ENCODE measurements around the gene ERAP2. TPM values are rescaled to one million over a fixed set of nuclear protein-coding genes. Genes with fewer than 3 reads are reported as not detected.
A peak's percentile ranks its signal among the peaks of the same experiment; 100 is the strongest.
"Not testable (repeated sequence)": the region's sequence is repeated elsewhere in the genome, so short reads cannot be mapped to it uniquely, and the experiment has no call there.

ERAP2 gene, protein sequence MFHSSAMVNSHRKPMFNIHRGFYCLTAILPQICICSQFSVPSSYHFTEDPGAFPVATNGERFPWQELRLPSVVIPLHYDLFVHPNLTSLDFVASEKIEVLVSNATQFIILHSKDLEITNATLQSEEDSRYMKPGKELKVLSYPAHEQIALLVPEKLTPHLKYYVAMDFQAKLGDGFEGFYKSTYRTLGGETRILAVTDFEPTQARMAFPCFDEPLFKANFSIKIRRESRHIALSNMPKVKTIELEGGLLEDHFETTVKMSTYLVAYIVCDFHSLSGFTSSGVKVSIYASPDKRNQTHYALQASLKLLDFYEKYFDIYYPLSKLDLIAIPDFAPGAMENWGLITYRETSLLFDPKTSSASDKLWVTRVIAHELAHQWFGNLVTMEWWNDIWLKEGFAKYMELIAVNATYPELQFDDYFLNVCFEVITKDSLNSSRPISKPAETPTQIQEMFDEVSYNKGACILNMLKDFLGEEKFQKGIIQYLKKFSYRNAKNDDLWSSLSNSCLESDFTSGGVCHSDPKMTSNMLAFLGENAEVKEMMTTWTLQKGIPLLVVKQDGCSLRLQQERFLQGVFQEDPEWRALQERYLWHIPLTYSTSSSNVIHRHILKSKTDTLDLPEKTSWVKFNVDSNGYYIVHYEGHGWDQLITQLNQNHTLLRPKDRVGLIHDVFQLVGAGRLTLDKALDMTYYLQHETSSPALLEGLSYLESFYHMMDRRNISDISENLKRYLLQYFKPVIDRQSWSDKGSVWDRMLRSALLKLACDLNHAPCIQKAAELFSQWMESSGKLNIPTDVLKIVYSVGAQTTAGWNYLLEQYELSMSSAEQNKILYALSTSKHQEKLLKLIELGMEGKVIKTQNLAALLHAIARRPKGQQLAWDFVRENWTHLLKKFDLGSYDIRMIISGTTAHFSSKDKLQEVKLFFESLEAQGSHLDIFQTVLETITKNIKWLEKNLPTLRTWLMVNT
- total RNA-seq, result 10 to 100 TPM in 1 of 8 experiments, 1 to 10 TPM in 4, under 1 TPM in 3; 0.22 to 24.5 (median 1.9) TPM

DNA sequence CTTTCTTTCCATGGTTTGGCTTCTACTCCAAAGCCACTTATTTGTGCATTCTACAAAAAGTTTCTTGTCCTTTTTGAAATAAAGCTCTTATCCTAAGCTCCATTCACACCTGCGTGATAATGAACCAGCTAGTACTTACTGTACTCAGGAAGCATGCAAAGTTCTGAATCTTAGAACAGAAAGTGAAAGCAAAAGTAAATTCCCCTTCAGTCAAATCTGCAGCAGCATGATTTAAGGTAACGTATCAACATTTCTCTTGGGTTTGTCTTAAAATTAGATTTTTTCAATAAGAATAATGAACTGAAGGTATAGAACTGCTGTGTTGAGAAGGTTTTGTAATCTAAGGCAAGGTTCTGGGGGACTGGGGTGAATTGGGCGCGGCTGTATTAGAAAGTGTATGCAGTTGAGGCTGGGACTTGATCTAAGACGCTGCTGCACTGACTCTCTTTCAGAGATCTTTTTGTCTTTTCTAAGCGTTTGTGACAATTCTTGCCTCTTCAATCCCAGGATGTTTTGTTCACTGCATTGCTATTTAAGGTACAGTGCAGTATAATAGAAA, at the start of gene ERAP2:
TSS of gene ERAP2 (plus strand) at position 209 of the 559 bp plus-strand sequence. CDS start 3,186 bp downstream, outside the sequence.
- in situ Hi-C loops (cut with MboI; ENCODE audit: low pct_unique_long_range_greater_than_20kb in 2 of 9, low sequenced_read_pairs in 9 of 9, unreplicated experiment in 9 of 9), result no loop called here
- Histone ChIP-seq H3K27ac (no peak within 1 kb of the TSS), H3K4me3 (no peak within 1 kb of the TSS), H3K4me1 (replicated peaks in 1 of 2) (no peaks in the 10 kb centered on the region)
- 0 to 86% (median 64%) methylated on average over 2 to 6 of the region's 6 CpGs for WGBS, 10 experiments
- ATAC-seq (replicated peaks in 6 of 8), result peak in 3 of 8 experiments; percentile 71 to 85 (median 78)

DNA sequence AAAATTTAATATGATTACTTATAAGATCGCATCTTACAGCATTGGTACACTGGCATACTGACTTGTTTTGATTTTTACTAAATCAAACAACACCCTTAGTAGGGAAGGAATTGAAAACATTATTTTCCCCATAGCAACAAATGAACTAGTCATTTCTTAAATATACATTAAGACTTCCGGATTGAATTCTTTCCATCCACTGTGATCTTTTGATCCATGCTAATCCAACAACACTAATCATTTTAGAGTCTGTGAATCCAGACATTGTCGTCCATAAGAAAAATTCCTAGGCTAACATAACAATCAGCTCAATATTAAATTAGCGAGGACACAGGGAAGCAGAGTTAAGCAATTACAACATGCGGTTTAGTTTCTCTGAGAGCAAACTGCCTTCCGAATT, 47.0 kb upstream of the ERAP2 start:
- Histone ChIP-seq H3K4me3 (no peak overlapping the region), H3K27ac (no peak overlapping the region), H3K4me1 (replicated peaks in 1 of 2) (peaks cover 0 to 6% of the 10 kb centered on the region in 2 donors)
- ATAC-seq (replicated peaks in 6 of 8), result no peak
- WGBS, 10 experiments, result 76 to 98% (median 88%) methylated on average over 4 to 6 of the region's 6 CpGs
- in situ Hi-C loops (cut with MboI; ENCODE audit: low pct_unique_long_range_greater_than_20kb in 2 of 9, low sequenced_read_pairs in 9 of 9, unreplicated experiment in 9 of 9), result no loop called here

- Histone ChIP-seq H3K4me3 (no peak overlapping the region), H3K27ac (no peak overlapping the region), H3K4me1 (replicated peaks in 1 of 2) (peaks cover 0 to 4% of the 10 kb centered on the region in 2 donors)
- in situ Hi-C loops (cut with MboI; ENCODE audit: low pct_unique_long_range_greater_than_20kb in 2 of 9, low sequenced_read_pairs in 9 of 9, unreplicated experiment in 9 of 9), result no loop called here
- no peak for ATAC-seq (replicated peaks in 6 of 8)
- WGBS, 10 experiments, result 62 to 100% (median 88%) methylated on average over 2 to 3 of the region's 3 CpGs; no CpG with 5 or more reads in 2 of the 10 experiments
These were observed 42.3 kb upstream of the ERAP2 start for GRCh38 chr5:96834016-96834415.

DNA sequence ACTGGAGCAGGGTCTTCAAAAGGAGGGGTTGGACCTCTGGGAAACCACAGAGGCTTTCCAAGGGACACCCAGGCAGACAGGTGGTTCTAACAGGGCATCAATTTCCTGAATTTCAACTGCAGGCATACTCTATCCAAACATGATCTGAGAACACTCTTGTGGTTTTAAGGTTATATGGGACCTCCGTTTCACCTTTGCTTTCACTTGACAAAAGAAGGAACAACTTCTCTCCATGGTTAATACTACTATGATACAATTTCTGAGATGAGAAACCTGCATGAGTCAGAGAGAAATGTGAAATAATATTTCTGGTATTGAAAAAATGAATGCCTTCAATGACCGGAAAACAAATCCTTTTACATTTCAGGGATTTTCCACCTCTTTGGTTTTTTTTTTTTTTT, 40.5 kb upstream of the ERAP2 start:
- no peak overlapping the region for H3K4me3 ChIP-seq
- ATAC-seq (replicated peaks in 6 of 8), result no peak
- in situ Hi-C loops (cut with MboI; ENCODE audit: low pct_unique_long_range_greater_than_20kb in 2 of 9, low sequenced_read_pairs in 9 of 9, unreplicated experiment in 9 of 9), result no loop called here
- WGBS, 10 experiments, result 79 to 100% (median 91%) methylated on average over 1 to 2 of the region's 2 CpGs
- no peaks in the 10 kb centered on the region for H3K4me1 ChIP-seq (replicated peaks in 1 of 2)
- no peak overlapping the region for H3K27ac ChIP-seq

DNA sequence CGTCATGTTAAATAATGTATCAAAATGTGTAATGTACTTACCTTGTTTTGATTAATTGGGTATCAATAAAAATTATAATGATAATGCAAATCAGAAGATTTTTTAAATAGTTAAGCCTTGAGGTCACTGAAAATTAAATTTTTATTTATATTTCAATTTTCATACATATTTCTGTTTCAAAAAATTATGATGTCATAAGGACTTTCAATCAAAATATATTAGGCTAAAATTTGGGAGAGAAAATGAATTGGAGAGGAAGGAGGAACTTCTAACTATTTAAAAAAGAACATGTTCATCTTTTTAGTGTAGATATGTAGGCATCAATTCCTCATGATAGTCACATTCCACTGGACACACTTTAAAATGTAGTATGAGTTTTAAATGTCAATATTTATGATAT, 39.5 kb upstream of the ERAP2 start:
- no peak overlapping the region for H3K4me3 ChIP-seq
- H3K4me1 ChIP-seq (replicated peaks in 1 of 2), result no peaks in the 10 kb centered on the region
- ATAC-seq (replicated peaks in 6 of 8), result no peak
- in situ Hi-C loops (cut with MboI; ENCODE audit: low pct_unique_long_range_greater_than_20kb in 2 of 9, low sequenced_read_pairs in 9 of 9, unreplicated experiment in 9 of 9), result no loop called here
- H3K27ac ChIP-seq, result no peak overlapping the region
- 83 to 100% (median 100%) methylated on average over 1 of the region's 1 CpG; no CpG with 5 or more reads in 1 of the 10 experiments for WGBS, 10 experiments

DNA sequence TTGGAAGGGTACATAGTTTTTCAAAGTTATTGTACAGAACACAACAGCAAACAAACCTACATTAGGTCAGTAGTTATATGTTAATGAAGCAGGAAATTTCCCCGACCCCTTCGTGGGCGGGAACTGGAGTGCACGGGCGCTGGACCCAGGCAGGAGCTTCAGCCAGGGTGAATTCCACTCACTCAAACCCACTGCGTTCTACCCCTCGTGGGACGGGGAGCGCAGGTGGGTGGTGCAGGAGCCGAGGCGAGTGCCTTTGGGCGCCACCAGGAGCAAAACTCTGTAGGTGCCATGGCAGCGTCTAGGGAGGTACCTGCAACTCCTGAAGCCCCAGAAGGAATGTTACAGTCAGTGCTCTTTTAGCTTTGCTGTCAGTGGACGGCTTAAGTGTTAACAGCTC, 39.0 kb upstream of the ERAP2 start:
- 0 to 100% (median 80%) methylated on average over 1 to 7 of the region's 14 CpGs; no CpG with 5 or more reads in 3 of the 10 experiments for WGBS, 10 experiments
- H3K27ac ChIP-seq, result no peak overlapping the region
- H3K4me3 ChIP-seq, result no peak overlapping the region
- no peaks in the 10 kb centered on the region for H3K4me1 ChIP-seq (replicated peaks in 1 of 2)
- in situ Hi-C loops (cut with MboI; ENCODE audit: low pct_unique_long_range_greater_than_20kb in 2 of 9, low sequenced_read_pairs in 9 of 9, unreplicated experiment in 9 of 9), result no loop called here
- ATAC-seq (replicated peaks in 6 of 8), result no peak

GRCh38 chr5:96838201-96839070, 37.9 kb upstream of the ERAP2 start:
- ATAC-seq (replicated peaks in 6 of 8), result peak in 2 of 8 experiments; percentile 17 to 29
- WGBS, 10 experiments, result 67 to 100% (median 100%) methylated on average over 1 to 2 of the region's 2 CpGs; no CpG with 5 or more reads in 4 of the 10 experiments
- Histone ChIP-seq H3K4me1 (replicated peaks in 1 of 2) (no peaks in the 10 kb centered on the region), H3K27ac (no peak overlapping the region), H3K4me3 (no peak overlapping the region)
- in situ Hi-C loops (cut with MboI; ENCODE audit: low pct_unique_long_range_greater_than_20kb in 2 of 9, low sequenced_read_pairs in 9 of 9, unreplicated experiment in 9 of 9), result no loop called here

- ATAC-seq (replicated peaks in 6 of 8), result peak in 3 of 8 experiments; percentile 31 to 94 (median 85)
- Histone ChIP-seq H3K4me1 (replicated peaks in 1 of 2) (no peaks in the 10 kb centered on the region), H3K4me3 (no peak overlapping the region), H3K27ac (no peak overlapping the region)
- WGBS, 10 experiments, result 83 to 100% (median 93%) methylated on average over 1 to 2 of the region's 2 CpGs; no CpG with 5 or more reads in 4 of the 10 experiments
- in situ Hi-C loops (cut with MboI; ENCODE audit: low pct_unique_long_range_greater_than_20kb in 2 of 9, low sequenced_read_pairs in 9 of 9, unreplicated experiment in 9 of 9), result no loop called here
These were observed 37.2 kb upstream of the ERAP2 start for GRCh38 chr5:96839071-96839592.

DNA sequence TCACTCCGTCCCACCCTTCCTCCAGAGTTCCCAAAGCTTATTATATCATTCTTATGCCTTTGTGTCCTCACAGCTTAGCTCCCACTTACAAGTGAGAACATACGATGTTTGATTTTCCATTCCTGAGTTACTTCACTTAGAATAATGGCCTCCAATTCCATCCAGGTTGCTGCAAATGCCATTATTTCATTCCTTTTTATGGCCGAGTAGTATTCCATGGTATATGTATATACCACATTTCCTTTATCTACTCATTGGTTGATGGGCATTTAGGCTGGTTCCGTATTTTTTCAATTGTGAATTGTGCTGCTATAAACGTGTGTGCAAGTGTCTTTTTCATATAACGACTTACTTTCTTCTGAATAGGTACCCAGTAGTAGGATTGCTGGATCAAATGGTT, 34.4 kb upstream of the ERAP2 start:
- ATAC-seq (replicated peaks in 6 of 8); H3K4me1 ChIP-seq (replicated peaks in 1 of 2); in situ Hi-C loops (cut with MboI; ENCODE audit: low pct_unique_long_range_greater_than_20kb in 2 of 9, low sequenced_read_pairs in 9 of 9, unreplicated experiment in 9 of 9); H3K4me3 ChIP-seq; H3K27ac ChIP-seq: not testable (repeated sequence)
- 0 to 94% (median 71%) methylated on average over 1 to 6 of the region's 6 CpGs for WGBS, 10 experiments

DNA sequence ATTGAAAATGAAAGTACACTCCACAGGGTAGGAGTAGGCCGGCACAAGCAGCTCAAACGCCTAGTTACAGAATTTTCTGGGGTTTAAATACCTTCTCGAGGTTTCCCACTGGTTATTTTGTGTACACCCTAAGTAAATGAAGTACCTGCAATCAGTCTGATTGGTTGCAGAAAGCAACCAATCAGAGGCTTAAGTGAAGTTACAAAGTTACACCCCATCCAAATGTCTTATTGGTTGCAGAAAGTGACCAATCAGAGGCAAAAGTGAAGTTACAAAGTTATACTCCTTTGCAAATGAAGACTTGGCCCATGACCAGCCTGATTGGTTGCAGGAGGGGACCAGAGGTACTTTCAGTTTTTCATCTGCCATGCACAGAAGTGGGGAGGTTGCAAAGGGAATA, 33.2 kb upstream of the ERAP2 start:
- Histone ChIP-seq H3K4me3 (no peak overlapping the region), H3K27ac (no peak overlapping the region), H3K4me1 (replicated peaks in 1 of 2) (no peaks in the 10 kb centered on the region)
- in situ Hi-C loops (cut with MboI; ENCODE audit: low pct_unique_long_range_greater_than_20kb in 2 of 9, low sequenced_read_pairs in 9 of 9, unreplicated experiment in 9 of 9), result no loop called here
- whole genome bisulfite sequencing, 10 experiments, result 60 to 100% (median 90%) methylated on average over 1 to 3 of the region's 3 CpGs; no CpG with 5 or more reads in 1 of the 10 experiments
- ATAC-seq (replicated peaks in 6 of 8), result no peak

GRCh38 chr5:96844481-96844990, 31.8 kb upstream of the ERAP2 start:
- Histone ChIP-seq H3K4me1 (replicated peaks in 1 of 2) (no peaks in the 10 kb centered on the region), H3K27ac (no peak overlapping the region), H3K4me3 (no peak overlapping the region)
- 0 to 95% (median 80%) methylated on average over 1 to 4 of the region's 4 CpGs for WGBS, 10 experiments
- peak in 4 of 8 experiments; percentile 40 to 84 (median 80) for ATAC-seq (replicated peaks in 6 of 8)
- in situ Hi-C loops (cut with MboI; ENCODE audit: low pct_unique_long_range_greater_than_20kb in 2 of 9, low sequenced_read_pairs in 9 of 9, unreplicated experiment in 9 of 9), result no loop called here

All from motor neuron (in vitro differentiated cells).